ENCODE data around the gene FAM107B.

Gene FAM107B

GRCh38 chr10:14478604-14479003 lies 296.1 kb downstream of the FAM107B start:
- Mint-ChIP-seq H3K36me3 (peaks cover 4% of the 10 kb centered on the region), H3K4me1 (ENCODE audit: low read depth) (no peaks in the 10 kb centered on the region), H3K27ac (no peak overlapping the region), H3K27me3 (peaks cover 4% of the 10 kb centered on the region), H3K4me3 (no peak overlapping the region), H3K9me3 (ENCODE audit: low read depth) (no peaks in the 10 kb centered on the region)

- no peaks in the 10 kb centered on the region for H3K36me3 Mint-ChIP-seq
- H3K9me3 Mint-ChIP-seq (ENCODE audit: low read depth) = no peaks in the 10 kb centered on the region
- no peaks in the 10 kb centered on the region for H3K27me3 Mint-ChIP-seq
- no peak overlapping the region for H3K4me3 Mint-ChIP-seq
- H3K27ac Mint-ChIP-seq = no peak overlapping the region
- no peaks in the 10 kb centered on the region for H3K4me1 Mint-ChIP-seq (ENCODE audit: low read depth)
Observed at GRCh38 chr10:14478201-14478600, 296.5 kb downstream of the FAM107B start.

DNA sequence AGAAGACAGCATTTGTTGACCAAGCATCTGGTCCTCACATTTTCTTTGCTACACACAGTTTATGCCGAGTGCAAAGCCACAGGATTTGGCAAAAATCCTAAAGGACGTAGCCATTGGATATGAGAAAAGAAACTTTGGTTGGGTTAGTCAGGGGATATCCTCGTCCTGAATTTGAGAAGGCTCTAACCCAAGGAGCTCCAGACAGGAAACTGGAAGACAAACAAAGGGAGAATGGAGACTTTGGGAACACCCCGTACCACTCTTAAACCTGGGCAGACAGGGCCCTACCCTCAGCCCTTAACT lies 297.3 kb downstream of the FAM107B start:
- no peak overlapping the region for H3K4me3 Mint-ChIP-seq
- no peaks in the 10 kb centered on the region for H3K4me1 Mint-ChIP-seq (ENCODE audit: low read depth)
- H3K27ac Mint-ChIP-seq = no peak overlapping the region
- H3K36me3 Mint-ChIP-seq = no peaks in the 10 kb centered on the region
- no peaks in the 10 kb centered on the region for H3K9me3 Mint-ChIP-seq (ENCODE audit: low read depth)
- peaks cover 5% of the 10 kb centered on the region for H3K27me3 Mint-ChIP-seq

GRCh38 chr10:14476641-14477407 lies 297.9 kb downstream of the FAM107B start:
- no peaks in the 10 kb centered on the region for H3K9me3 Mint-ChIP-seq (ENCODE audit: low read depth)
- no peaks in the 10 kb centered on the region for H3K4me1 Mint-ChIP-seq (ENCODE audit: low read depth)
- no peak overlapping the region for H3K27ac Mint-ChIP-seq
- H3K27me3 Mint-ChIP-seq = peaks cover 8% of the 10 kb centered on the region
- H3K4me3 Mint-ChIP-seq = no peak overlapping the region
- no peaks in the 10 kb centered on the region for H3K36me3 Mint-ChIP-seq

DNA sequence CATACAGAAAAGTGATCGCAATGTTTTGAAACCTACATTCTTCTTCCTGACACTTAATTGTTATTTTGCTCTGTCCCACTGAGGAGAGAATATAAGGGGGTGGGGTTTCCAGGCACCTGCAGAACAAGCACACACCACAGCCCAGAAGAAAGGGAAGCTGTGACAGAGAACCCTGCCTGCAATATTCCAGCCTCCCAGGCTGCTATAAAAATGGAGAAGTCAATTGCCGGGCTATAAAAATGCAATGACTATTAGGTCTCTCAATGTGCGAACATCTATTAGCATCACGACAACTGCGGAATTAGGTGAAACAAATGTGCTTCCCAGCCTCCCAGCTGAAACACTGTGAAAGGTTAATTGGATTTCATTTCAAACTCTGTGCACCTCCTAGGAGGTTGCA lies 298.7 kb downstream of the FAM107B start:
- Mint-ChIP-seq H3K27me3 (peaks cover 9% of the 10 kb centered on the region), H3K4me1 (ENCODE audit: low read depth) (no peaks in the 10 kb centered on the region), H3K9me3 (ENCODE audit: low read depth) (no peaks in the 10 kb centered on the region), H3K27ac (no peak overlapping the region), H3K4me3 (no peak overlapping the region), H3K36me3 (no peaks in the 10 kb centered on the region)

GRCh38 chr10:14474656-14475055 lies 300.0 kb downstream of the FAM107B start:
- H3K4me3 Mint-ChIP-seq = no peak overlapping the region
- H3K27ac Mint-ChIP-seq = no peak overlapping the region
- H3K36me3 Mint-ChIP-seq = no peaks in the 10 kb centered on the region
- H3K27me3 Mint-ChIP-seq = peaks cover 9% of the 10 kb centered on the region
- H3K4me1 Mint-ChIP-seq (ENCODE audit: low read depth) = no peaks in the 10 kb centered on the region
- H3K9me3 Mint-ChIP-seq (ENCODE audit: low read depth) = no peaks in the 10 kb centered on the region

- Mint-ChIP-seq H3K27ac (no peak overlapping the region), H3K4me1 (ENCODE audit: low read depth) (no peaks in the 10 kb centered on the region), H3K4me3 (no peak overlapping the region), H3K27me3 (peaks cover 12% of the 10 kb centered on the region), H3K9me3 (ENCODE audit: low read depth) (no peaks in the 10 kb centered on the region), H3K36me3 (no peaks in the 10 kb centered on the region)
Observed at GRCh38 chr10:14470920-14471319, 303.8 kb downstream of the FAM107B start.

GRCh38 chr10:14468726-14469125 lies 306.0 kb downstream of the FAM107B start:
- Mint-ChIP-seq H3K9me3 (ENCODE audit: low read depth) (peaks cover 5% of the 10 kb centered on the region), H3K4me1 (ENCODE audit: low read depth) (no peaks in the 10 kb centered on the region), H3K36me3 (no peaks in the 10 kb centered on the region), H3K4me3 (no peak overlapping the region), H3K27ac (no peak overlapping the region), H3K27me3 (peaks cover 12% of the 10 kb centered on the region)

Data from activated naive CD8-positive, alpha-beta T cell (primary cell).